Heart left ventricle (tissue), 13 donors: ENCODE results near the gene COL28A1.

Experiments
- POLR2A ChIP-seq, 2 donors: fragments of 450-650 bp; IDR thresholded peaks; one replicate each; pipeline ENCODE4 v1.6.1; 2017; ENCODE audit warnings: antibody characterized with exemption in 2 of 2, mild to moderate bottlenecking in 2 of 2, moderate library complexity in 2 of 2
- TF ChIP-seq, protein P1 (sequence below), 12 donors: fragments of 200-600 bp; sonication (generic) in 4 of 12; IDR thresholded peaks; one replicate each; pipeline versions ENCODE4 v1.5.0 to v1.8.0; 2018 to 2022; ENCODE audit warnings: antibody characterized with exemption in 12 of 12, mild to moderate bottlenecking in 5 of 12
- donor health status: ischemic (EF 13 %, LVEDD 7.1; RV severe dilation, severe dysfunction).
- donor health status: DM: no; HTN: yes; CAD: no.
- donor health status: DM: no; HTN: no; CAD: no.
- donor health status: ischemic (EF 25% LVEDD 6.9; RV normal size, moderate dysfunction).
- donor health status: ischemic (EF 25% LVEDD 5.7; RV mildly dilated, moderate dysfunction).
- donor health status: ischemic (EF 35%, LVEDD 5.7; RV mildly dilated, moderate dysfunction).
- donor health status: nonischemic (EF 11% LVEDD 7.7; RV severe dilation, severe dysfunction).
- donor health status: DM: yes; HTN: yes; CAD: no.
- donor health status: PGD.
- donor health status: ischemic (EF 29% LVEDD 5.4; RV normal size, mild dysfunction).
- donor health status: nonischemic (EF 23%, LVEDD 6.1; RV moderate dilation, normal function).

DNA sequence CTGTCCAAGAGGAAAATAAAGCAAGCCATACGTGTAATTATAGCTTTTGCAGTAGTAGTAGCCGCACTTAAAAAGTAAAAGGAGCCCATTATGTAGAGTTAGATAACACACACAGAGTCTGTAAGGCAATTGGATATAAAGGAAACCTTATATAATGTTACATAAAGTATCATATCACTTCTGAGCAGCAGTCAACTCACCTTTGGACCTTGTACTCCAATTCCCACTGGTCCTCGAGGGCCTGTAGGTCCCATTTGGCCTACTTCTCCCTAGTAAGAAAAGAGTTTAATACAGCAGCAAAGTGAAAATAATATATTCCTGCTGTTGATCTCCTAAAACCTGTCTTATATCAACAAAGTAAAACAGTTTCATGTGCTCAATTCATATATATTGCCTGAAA lies 83.6 kb downstream of the COL28A1 start:
- TF ChIP-seq POLR2A (IDR thresholded peaks at IDR 0.05), result no peak
- TF ChIP-seq, protein P1, sequence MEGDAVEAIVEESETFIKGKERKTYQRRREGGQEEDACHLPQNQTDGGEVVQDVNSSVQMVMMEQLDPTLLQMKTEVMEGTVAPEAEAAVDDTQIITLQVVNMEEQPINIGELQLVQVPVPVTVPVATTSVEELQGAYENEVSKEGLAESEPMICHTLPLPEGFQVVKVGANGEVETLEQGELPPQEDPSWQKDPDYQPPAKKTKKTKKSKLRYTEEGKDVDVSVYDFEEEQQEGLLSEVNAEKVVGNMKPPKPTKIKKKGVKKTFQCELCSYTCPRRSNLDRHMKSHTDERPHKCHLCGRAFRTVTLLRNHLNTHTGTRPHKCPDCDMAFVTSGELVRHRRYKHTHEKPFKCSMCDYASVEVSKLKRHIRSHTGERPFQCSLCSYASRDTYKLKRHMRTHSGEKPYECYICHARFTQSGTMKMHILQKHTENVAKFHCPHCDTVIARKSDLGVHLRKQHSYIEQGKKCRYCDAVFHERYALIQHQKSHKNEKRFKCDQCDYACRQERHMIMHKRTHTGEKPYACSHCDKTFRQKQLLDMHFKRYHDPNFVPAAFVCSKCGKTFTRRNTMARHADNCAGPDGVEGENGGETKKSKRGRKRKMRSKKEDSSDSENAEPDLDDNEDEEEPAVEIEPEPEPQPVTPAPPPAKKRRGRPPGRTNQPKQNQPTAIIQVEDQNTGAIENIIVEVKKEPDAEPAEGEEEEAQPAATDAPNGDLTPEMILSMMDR (IDR thresholded peaks at IDR 0.05), result no peak
